ENCODE data around the gene ZNF337. TPM values are rescaled to one million over a fixed set of nuclear protein-coding genes. Genes with fewer than 3 reads are reported as not detected.

ZNF337 gene
- total RNA-seq, 1 donor: 10.8 TPM

Other genes starting within 250 kb of the ZNF337 start
- gene NINL, start 111.3 kb downstream of the ZNF337 start, total RNA-seq: 0.73 TPM
- 2.0 TPM for gene NANP, start 72.8 kb downstream of the ZNF337 start, total RNA-seq